ENCODE data around the gene PDGFB.
A peak's percentile ranks its signal among the peaks of the same experiment; 100 is the strongest.

The PDGFB gene

DNA sequence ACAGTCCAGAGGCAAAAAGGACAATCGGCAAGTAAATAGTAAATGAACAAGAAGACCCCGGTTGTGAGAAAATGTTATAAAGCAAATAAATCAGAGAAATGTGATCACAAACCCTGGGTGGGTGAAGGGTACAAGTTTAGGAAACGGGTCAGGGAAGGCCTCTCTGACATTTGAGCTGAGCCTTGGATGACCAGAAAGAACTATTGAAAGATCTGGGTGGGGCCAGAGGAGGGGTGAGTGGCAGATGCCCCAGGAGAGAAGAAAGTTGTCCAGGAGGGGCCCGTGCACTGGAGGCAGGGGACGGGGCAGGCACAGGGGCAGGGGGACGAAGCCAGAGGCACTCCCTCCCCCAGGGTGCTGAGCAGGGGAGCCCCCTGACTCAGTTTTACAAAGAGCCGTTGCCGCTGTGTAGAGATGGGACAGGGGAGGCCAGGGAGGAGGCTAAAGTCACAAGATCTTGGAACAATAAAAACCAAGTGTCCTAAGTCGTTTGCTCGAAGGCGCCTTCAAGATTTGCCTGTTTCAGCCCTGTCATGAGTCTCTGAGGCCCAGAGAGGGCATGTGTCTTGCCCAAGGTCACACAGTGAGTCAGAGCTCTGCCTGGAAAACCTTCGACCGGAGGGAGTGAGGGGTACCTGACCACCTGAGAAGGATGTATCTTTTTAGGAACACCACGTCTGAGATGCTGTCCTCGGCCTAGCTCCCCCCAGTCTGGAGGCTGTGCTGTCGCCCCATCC, 10.8 kb upstream of the PDGFB start:
- DNase-seq (ENCODE audit: insufficient read length, low spot score), result no peak
- FAIRE-seq, result no peak

DNA sequence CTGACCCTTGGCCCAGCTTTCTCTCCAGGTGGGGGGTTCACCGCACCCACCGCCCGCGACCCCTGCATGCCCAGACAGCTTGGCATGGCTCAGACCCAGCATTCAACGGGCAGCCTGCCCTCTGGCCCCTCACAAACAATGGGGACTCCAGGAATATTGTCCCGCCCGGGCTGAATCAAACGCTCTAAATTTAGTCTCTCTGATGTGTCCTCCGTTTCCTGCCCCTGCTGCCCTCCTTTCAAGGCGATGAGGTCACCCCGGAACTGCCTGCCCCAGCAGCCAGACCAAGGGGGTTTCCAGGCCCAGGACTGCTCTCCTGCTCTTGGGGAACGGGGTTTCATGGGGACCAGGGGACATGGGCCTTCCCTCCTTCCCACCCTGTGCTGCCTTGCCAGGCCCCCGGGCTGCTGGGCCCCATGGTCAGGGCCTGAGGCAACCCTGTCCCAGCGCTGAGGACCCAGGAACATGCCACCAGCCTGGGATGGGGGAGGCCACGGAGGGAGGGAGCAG, 10.1 kb upstream of the PDGFB start:
- FAIRE-seq (no peak), DNase-seq (ENCODE audit: insufficient read length, low spot score) (peak; percentile 65)

- DNase-seq (ENCODE audit: insufficient read length, low spot score) (no peak), FAIRE-seq (no peak)
These were observed 9.3 kb upstream of the PDGFB start for GRCh38 chr22:39254122-39254521.

- DNase-seq (ENCODE audit: insufficient read length, low spot score), result peak; percentile 77
- peak; percentile 79 for FAIRE-seq
These were observed 8.8 kb upstream of the PDGFB start for GRCh38 chr22:39253435-39254070.

- DNase-seq (ENCODE audit: insufficient read length, low spot score) (no peak), FAIRE-seq (peak; percentile 73)
These were observed 8.0 kb upstream of the PDGFB start for GRCh38 chr22:39252461-39253434.

GRCh38 chr22:39251762-39252460, 7.1 kb upstream of the PDGFB start:
- FAIRE-seq (no peak), DNase-seq (ENCODE audit: insufficient read length, low spot score) (no peak)

- no peak for FAIRE-seq
- no peak for DNase-seq (ENCODE audit: insufficient read length, low spot score)
These were observed 6.1 kb upstream of the PDGFB start for GRCh38 chr22:39250838-39251237.

DNA sequence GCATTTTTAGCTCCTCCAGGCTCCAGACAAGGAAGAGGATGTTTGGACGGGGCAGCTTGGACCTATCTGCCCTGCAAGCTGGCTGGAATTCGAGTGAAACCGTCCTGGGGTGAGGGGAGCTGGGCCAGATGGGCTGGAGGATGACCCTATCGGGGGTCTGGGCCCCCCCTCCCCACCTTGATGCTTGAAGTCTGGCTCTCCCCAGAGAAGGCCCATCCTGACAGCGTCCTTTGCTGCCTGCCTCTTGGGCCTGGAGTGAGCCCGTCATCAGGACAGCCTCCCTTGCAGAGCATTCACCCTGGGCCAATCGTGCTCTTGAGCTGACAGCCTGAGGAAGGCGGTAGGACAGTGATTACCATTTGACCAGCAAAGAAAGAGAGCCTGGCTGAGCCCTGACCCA, 5.3 kb upstream of the PDGFB start:
- DNase-seq (ENCODE audit: insufficient read length, low spot score) (no peak), FAIRE-seq (no peak)

GRCh38 chr22:39249086-39249704, 4.4 kb upstream of the PDGFB start:
- DNase-seq (ENCODE audit: insufficient read length, low spot score) (no peak), FAIRE-seq (no peak)

DNA sequence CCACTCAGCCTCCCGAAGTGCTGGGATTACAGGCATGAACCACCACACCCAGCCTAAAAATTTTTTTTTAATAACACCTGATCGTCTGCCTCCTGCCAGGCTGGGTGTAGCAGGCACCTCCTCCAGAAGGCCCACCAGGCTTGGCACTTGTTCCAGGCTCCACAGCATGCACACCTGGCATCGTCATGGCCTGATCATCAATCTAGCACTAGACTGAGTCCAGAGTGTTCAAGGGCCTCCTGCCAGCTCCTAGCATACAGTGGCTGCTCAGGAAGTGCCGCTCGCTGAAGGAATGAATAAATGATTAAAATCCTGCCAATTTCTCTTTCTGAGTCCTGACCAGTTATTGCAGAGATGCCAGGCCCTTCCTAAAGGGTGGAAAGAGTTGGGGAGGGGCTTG, 3.5 kb upstream of the PDGFB start:
- no peak for FAIRE-seq
- no peak for DNase-seq (ENCODE audit: insufficient read length, low spot score)

- DNase-seq (ENCODE audit: insufficient read length, low spot score), result no peak
- FAIRE-seq, result no peak
These were observed 2.6 kb upstream of the PDGFB start for GRCh38 chr22:39247361-39247760.

DNA sequence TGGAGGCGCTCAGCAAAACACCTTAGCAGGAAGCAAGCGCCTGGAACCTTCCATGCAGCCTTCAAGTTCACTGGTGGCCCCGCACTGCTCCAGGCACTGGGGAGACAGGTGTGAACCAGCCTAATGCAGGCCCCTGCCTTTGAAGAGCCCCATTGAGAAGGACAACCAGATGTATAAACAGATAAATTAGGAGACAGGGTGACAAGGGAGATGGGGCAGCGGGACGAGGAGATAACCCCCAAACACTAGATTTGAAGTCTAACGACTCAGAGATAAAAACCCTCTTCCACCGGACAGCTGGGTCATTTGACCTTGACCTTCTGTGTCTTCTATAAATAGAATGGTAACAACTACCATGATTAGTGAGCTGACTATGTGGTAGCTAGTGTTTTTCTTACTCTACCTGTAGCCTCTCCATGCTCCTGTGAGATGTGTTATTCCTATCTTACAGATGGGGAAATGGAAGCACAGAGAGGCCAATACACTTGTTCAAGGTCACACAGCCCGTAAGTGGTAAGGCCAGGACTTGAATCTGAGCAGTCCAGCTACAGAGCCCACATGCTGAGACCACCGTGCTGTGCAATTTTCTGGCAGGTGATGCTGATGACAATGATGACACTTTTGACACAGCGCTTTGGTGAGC, 2.0 kb upstream of the PDGFB start:
- FAIRE-seq (no peak), DNase-seq (ENCODE audit: insufficient read length, low spot score) (no peak)

DNA sequence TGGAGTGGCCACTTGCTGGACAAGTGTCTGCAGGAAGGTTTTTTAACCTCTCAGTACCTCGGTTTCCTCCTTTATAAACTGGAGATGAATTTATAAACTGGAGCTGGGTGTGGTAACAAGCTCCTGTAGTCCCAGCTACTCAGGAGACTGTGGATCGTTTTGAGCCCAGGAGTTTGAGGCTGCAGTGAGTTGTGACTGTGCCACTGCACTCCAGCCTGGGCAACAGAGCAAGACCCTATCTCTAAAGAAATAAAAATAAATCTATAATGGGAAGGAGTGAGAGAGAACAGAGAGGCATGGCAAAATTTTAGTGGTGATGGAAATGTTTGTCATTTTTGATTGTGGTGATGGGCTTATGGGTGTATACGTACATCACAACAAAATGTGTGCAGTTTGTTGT, 1.4 kb upstream of the PDGFB start:
- DNase-seq (ENCODE audit: insufficient read length, low spot score), result no peak
- no peak for FAIRE-seq

DNA sequence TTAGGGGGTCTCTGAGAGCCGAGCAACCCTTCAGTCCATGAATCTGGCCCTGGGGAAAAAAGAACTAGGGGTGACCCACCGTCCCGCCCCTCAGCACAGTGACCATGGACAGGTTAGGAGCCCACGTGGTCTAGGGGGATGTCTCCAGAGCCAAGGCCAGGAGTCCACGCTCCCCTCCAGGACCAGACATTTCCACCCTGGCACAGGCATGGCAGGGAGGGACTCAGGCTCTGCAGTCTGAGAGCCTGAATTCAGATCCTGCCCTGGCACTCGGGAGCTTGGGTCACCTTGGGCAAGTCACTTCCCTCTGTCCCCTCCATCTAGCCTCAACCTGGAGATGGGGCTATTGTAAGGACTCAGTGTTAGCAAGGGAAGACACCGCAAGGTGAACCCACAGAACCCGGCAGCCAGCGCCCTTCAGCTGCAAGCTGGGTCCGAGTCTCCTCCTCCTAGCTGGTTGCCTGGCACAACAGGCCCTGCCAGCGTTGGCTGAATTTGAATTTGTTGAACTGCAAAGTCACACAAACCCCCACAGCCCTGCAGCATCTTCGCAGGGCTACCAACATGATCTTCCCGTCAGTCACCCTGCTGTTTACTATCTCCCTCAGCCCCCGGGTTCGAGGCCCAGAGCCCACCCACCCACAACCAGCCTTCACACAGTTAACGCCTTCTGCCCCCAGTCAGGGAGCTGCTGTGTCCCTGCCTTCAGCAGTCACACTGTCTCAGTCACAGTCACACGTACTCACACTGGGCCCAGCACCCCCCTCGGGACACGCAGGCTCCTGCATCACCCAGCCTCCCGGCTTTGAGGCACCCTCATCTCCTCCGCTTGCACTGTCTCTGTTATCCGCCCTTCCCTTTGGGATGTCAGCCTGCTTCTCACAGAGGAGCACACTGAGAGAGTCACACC, 603 bp upstream of the PDGFB start:
- DNase-seq (ENCODE audit: insufficient read length, low spot score) (no peak), FAIRE-seq (no peak)

DNA sequence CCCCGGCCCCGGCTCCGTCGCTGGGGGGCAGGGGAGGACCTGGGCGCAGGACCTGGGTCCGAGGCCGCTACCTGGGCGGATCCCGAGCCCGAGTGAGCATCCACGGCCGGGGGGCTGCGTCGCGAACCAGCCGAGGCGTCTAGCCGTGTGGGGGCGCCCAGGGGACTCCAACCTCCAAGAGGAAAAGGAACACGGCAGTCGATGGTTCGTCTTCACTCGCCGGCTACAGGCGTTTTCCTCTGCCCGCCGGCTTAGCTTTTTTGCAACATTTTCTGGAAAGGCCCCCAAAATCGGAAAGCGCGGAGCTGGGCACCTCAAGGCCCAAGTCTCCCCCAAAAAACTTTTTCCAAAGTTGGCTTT, 666 bp downstream of the PDGFB start:
- FAIRE-seq, result no peak
- no peak for DNase-seq (ENCODE audit: insufficient read length, low spot score)

DNA sequence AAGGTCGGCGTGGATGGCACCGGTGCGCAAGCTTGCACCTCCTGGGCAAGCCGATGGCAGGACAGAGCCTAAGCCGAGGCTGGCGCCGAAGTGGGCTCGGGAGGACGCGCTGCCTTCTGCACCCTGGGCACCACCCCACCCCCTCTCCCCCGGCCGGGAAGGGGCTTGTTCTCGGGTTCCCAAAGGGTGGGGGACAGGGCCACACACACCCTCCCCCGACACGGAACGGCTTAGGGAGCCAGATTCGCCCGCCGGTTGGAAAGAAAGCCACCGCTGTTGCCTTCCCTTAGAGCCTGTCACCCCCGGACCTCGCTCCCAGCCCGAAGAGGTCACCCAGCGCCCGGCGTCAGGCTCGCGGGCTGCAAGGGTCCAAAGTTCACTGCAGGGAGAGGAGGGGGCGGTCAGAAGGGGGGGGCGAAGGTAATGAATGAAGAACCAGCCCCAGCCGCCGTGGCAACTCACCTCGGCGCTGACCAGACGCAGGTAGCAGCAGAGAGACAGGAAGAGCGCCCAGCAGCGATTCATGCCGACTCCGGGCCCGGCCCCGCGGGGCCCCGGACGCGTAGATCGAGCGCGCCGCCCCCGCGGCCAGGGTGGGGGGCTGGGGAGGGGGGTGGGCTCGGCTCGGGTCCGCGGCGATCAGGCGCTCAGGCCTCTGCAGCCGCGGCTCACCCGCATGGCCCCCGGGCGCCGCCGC, 1.2 kb downstream of the PDGFB start:
- FAIRE-seq, result no peak

DNA sequence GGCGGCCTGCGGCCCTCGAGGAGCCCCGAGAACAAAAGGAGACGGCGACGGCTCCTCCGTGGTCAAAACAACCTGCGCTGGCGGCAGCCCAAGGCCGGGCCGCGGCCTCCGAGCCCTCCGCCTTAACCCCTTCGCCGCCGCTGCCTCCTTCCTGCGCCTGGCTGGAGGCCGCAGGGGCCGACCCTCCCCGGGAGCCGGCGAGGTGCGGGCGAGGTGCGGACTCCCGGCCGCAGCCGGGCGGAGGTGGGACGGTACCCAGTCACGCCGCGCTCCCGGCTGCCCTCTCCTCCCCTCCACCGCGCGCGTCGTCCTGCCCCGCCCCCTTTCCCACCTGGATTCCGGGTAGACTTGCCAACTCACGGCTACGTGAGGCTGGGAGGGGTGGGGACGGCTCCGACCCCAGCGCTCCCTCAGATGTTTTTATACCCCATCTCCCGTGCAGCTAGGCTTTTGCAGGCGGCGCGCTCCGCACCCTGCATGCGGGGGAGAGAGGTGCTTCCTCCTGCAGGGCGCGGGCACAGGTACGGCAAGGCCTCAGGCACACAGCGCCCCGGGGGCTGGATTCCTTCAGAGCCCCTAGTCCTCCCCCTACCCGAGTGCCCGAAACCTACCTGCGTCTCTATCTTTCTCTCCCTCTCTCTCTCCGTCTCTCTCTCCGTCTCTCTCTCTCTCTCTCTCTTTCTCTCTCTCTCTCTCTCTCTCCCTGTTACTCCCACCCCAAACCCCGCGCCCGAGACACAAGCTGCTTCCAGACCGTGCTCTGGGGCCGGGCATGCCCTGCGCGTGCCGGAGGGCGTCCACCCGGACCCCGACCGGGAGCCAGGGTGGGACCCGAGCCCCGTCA, 2.0 kb downstream of the PDGFB start:
- DNase-seq (ENCODE audit: insufficient read length, low spot score) (no peak), FAIRE-seq (no peak)

More for the DNA sequence above, 1.2 kb downstream of the PDGFB start:
- no peak for DNase-seq (ENCODE audit: insufficient read length, low spot score)
